ENCODE results near the gene OR2A25. TPM values are rescaled to one million over a fixed set of nuclear protein-coding genes. Genes with fewer than 3 reads are reported as not detected.
"Not testable (repeated sequence)": the region's sequence is repeated elsewhere in the genome, so short reads cannot be mapped to it uniquely, and the experiment has no call there.

Gene OR2A25
- total and polyA plus RNA-seq, 2 experiments from 2014 or later: not detected

DNA sequence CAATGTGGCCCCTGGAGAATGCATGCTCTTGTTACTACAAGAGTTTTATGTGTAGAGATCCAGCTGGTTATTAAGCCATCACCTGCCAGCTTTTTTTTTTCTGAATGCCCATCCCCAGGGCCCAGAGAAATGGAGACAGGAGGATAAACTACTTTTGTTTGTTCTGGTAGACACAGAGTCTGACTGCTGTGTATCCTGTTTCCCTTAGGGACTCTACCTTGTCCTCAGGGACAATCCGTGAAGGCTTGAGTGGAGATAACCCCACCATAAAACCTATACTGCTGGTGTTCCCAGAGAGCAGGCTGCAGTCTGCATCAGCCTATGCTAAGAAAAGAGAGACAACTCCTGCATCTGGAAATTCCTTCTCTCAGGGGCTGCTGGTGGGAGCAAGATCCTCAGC, 21.0 kb upstream of the OR2A25 start, which contains the start of gene OR2A5:
TSS of gene OR2A5 (plus strand) at position 301 of the 400 bp plus-strand sequence. CDS start 1,454 bp downstream, outside the sequence.
- H3K27me3 ChIP-seq: no peaks in the 10 kb centered on the region
- H3K27ac ChIP-seq: no peak within 1 kb of the TSS
- no peaks in the 10 kb centered on the region for H3K4me1 ChIP-seq (ENCODE audit: low read depth)
- no peak for DNase-seq (ENCODE audit: low read depth in 1 of 2, low spot score in 1 of 2)
- no peaks in the 10 kb centered on the region for H3K9me3 ChIP-seq (ENCODE audit: low read depth)
- H3K4me3 ChIP-seq: no peak within 1 kb of the TSS
- no peak for TF ChIP-seq CTCF (IDR thresholded peaks at IDR 0.05; ENCODE audit: low read depth, low read length)
- H3K36me3 ChIP-seq: no peaks in the 10 kb centered on the region

DNA sequence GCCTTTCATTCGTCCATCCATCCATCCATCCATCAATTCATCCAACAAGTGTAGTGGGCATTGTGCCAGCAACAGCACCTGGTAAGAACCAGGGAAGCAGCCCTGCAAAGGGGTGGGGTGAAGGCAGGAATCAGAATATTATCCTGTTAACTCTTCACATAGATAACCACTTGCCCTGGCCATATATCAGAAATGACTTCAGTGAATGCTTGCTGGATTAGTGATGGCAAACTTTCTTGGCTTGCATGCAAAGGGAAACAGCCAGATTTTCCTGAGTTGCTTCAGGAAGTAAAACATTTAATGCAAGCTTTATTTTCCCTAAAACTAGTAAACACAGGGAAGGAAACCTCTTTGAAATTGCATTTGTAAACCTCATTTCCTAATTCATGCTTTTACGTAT, 20.1 kb upstream of the OR2A25 start:
- no peaks in the 10 kb centered on the region for H3K36me3 ChIP-seq
- H3K27ac ChIP-seq: no peak overlapping the region
- no peaks in the 10 kb centered on the region for H3K4me1 ChIP-seq (ENCODE audit: low read depth)
- no peak for TF ChIP-seq CTCF (IDR thresholded peaks at IDR 0.05; ENCODE audit: low read depth, low read length)
- H3K27me3 ChIP-seq: no peaks in the 10 kb centered on the region
- H3K4me3 ChIP-seq: no peak overlapping the region
- no peak for DNase-seq (ENCODE audit: low read depth in 1 of 2, low spot score in 1 of 2)
- H3K9me3 ChIP-seq (ENCODE audit: low read depth): no peaks in the 10 kb centered on the region

GRCh38 chr7:144050093-144050492, 19.5 kb upstream of the OR2A25 start:
- no peak overlapping the region for H3K4me3 ChIP-seq
- H3K27me3 ChIP-seq: no peaks in the 10 kb centered on the region
- no peak for DNase-seq (ENCODE audit: low read depth in 1 of 2, low spot score in 1 of 2)
- no peaks in the 10 kb centered on the region for H3K36me3 ChIP-seq
- TF ChIP-seq CTCF (IDR thresholded peaks at IDR 0.05; ENCODE audit: low read depth, low read length): no peak
- H3K9me3 ChIP-seq (ENCODE audit: low read depth): no peaks in the 10 kb centered on the region
- no peaks in the 10 kb centered on the region for H3K4me1 ChIP-seq (ENCODE audit: low read depth)
- no peak overlapping the region for H3K27ac ChIP-seq

- H3K9me3 ChIP-seq (ENCODE audit: low read depth); H3K27ac ChIP-seq; H3K4me3 ChIP-seq; H3K27me3 ChIP-seq; H3K4me1 ChIP-seq (ENCODE audit: low read depth); H3K36me3 ChIP-seq; DNase-seq (ENCODE audit: low read depth in 1 of 2, low spot score in 1 of 2): not testable (repeated sequence)
These were observed 18.7 kb upstream of the OR2A25 start for GRCh38 chr7:144050884-144051283.

DNA sequence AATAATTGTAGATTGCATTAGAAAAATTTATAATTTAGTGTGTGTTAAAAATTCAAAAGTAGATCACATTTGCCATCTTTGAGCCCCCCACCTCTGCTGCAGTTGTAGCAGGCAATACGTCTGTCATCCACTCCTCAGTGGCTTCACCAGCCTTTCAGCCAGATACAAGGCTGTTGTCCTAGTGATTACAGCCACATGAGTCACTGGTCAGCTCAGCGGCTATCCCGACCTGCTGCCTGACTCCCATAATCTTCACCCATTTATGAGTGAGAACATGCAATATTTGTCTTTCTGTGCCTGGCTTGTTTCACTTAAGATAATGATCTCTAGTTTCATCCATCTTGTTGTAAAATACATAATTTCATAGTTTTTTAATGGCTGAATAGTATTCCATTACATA, 11.7 kb upstream of the OR2A25 start:
- peak in 1 of 2 donors; percentile 50 for DNase-seq (ENCODE audit: low read depth in 1 of 2, low spot score in 1 of 2)
- H3K4me3 ChIP-seq: no peak overlapping the region
- no peaks in the 10 kb centered on the region for H3K4me1 ChIP-seq (ENCODE audit: low read depth)
- no peaks in the 10 kb centered on the region for H3K9me3 ChIP-seq (ENCODE audit: low read depth)
- H3K27ac ChIP-seq: no peak overlapping the region
- no peaks in the 10 kb centered on the region for H3K27me3 ChIP-seq
- TF ChIP-seq CTCF (IDR thresholded peaks at IDR 0.05; ENCODE audit: low read depth, low read length): no peak
- H3K36me3 ChIP-seq: no peaks in the 10 kb centered on the region

GRCh38 chr7:144063710-144064109, 5.9 kb upstream of the OR2A25 start:
- Histone ChIP-seq H3K4me1 (ENCODE audit: low read depth) (no peaks in the 10 kb centered on the region), H3K36me3 (no peaks in the 10 kb centered on the region), H3K27me3 (no peaks in the 10 kb centered on the region), H3K27ac (no peak overlapping the region), H3K4me3 (no peak overlapping the region), H3K9me3 (ENCODE audit: low read depth) (no peaks in the 10 kb centered on the region)
- no peak for DNase-seq (ENCODE audit: low read depth in 1 of 2, low spot score in 1 of 2)
- no peak for TF ChIP-seq CTCF (IDR thresholded peaks at IDR 0.05; ENCODE audit: low read depth, low read length)

All from cardiac muscle cell (in vitro differentiated cells and primary cell).